Neutrophil (primary cell): Measurements from ENCODE around the gene XPO6.

Source experiments
- H3K27ac ChIP-seq: fragments of 200-600 bp; sonication (generic); 2 replicates; pipeline ENCODE4 v1.5.1; 2016; ENCODE audit warnings: mild to moderate bottlenecking, moderate library complexity
- H3K27me3 ChIP-seq: fragments of 200-600 bp; sonication (generic); 2 replicates; pipeline ENCODE4 v1.6.0; 2016; ENCODE audit warnings: mild to moderate bottlenecking
- H3K36me3 ChIP-seq: fragments of 200-600 bp; sonication (generic); 2 replicates; pipeline ENCODE4 v1.5.1; 2017
- H3K4me1 ChIP-seq, 2 experiments: fragments of 200-600 bp in 1 of 2; sonication (generic) in 1 of 2; 1 replicate in 1 of 2; 2 replicates in 1 of 2; pipeline versions ENCODE4 v1.5.1 to v1.6.1; 2013 to 2016; ENCODE audit warnings: low read depth in 1 of 2, low read length in 1 of 2, mild to moderate bottlenecking in 1 of 2, moderate library complexity in 1 of 2; ENCODE audit not compliant: control insufficient read depth in 1 of 2, insufficient read depth in 1 of 2
- H3K4me3 ChIP-seq, 2 experiments: fragments of 200-600 bp in 1 of 2; sonication (generic) in 1 of 2; 1 replicate in 1 of 2; 2 replicates in 1 of 2; pipeline ENCODE4 v1.5.1; 2013 to 2016; ENCODE audit warnings: low read depth in 1 of 2, low read length in 1 of 2, mild to moderate bottlenecking in 1 of 2, moderate library complexity in 1 of 2
- H3K9me3 ChIP-seq: fragments of 200-600 bp; sonication (generic); 2 replicates; pipeline ENCODE4 v1.5.1; 2016
- TF ChIP-seq, protein P1 (sequence below): fragments of 200-600 bp; sonication (generic); IDR thresholded peaks from 2 replicates; pipeline ENCODE4 v1.5.1; 2016; ENCODE audit warnings: antibody characterized with exemption

The XPO6 gene

DNA sequence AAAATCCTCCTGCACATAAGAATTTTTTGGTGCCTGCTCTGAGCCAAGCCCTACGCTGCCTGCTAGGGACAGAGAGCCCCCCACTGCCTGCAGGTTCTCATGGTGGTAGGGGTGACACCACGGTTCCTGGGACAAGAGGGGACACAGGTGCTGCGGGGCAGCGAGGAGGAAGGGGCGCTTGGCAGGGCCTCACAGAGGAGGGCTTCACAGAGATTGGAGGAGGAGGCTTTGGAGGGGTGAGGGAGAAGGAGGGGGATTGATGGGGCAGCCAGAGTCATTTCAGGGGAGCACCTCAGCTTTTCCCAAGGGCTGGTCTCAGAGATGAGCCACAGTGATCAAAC, 118.4 kb downstream of the XPO6 start:
- Histone ChIP-seq H3K36me3 (peaks cover 69% of the 10 kb centered on the region), H3K4me1 (no peaks in the 10 kb centered on the region), H3K27ac (no peak overlapping the region), H3K9me3 (no peaks in the 10 kb centered on the region), H3K4me3 (no peak overlapping the region), H3K27me3 (no peaks in the 10 kb centered on the region)
- TF ChIP-seq, protein P1, sequence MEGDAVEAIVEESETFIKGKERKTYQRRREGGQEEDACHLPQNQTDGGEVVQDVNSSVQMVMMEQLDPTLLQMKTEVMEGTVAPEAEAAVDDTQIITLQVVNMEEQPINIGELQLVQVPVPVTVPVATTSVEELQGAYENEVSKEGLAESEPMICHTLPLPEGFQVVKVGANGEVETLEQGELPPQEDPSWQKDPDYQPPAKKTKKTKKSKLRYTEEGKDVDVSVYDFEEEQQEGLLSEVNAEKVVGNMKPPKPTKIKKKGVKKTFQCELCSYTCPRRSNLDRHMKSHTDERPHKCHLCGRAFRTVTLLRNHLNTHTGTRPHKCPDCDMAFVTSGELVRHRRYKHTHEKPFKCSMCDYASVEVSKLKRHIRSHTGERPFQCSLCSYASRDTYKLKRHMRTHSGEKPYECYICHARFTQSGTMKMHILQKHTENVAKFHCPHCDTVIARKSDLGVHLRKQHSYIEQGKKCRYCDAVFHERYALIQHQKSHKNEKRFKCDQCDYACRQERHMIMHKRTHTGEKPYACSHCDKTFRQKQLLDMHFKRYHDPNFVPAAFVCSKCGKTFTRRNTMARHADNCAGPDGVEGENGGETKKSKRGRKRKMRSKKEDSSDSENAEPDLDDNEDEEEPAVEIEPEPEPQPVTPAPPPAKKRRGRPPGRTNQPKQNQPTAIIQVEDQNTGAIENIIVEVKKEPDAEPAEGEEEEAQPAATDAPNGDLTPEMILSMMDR = no peak

DNA sequence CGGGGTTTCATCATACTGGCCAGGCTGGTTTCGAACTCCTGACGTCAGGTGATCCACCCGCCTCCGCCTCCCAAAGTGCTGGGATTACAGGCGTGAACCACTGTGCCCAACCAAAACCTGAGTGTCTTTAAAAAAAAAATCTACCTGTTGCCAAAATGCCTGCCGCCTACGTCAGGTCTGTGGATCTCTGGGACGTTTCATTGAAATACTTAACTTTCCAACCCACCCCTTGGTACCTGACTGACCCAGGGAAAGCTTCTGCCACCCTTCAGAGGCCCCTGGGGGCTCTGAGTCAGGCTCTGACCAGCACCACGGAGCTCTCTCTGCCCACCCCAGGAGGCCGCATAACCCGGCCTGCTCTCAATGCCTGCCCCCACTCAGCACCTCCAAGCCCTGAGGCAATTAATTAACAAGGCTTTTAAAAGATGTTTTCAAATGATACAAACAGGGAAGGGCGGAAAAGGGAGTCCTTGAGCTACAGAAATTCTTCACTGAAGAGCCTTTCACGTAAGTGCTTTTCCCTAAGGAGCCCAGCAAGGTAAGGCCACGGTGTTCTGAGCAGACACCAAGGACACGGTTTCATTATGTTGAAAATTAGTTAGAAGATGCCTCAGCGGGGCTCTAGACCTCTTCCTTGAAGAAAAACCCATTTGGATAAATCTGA, 118.9 kb downstream of the XPO6 start:
- peak overlapping the region; percentile 31 for H3K27ac ChIP-seq
- H3K4me3 ChIP-seq = no peak overlapping the region

DNA sequence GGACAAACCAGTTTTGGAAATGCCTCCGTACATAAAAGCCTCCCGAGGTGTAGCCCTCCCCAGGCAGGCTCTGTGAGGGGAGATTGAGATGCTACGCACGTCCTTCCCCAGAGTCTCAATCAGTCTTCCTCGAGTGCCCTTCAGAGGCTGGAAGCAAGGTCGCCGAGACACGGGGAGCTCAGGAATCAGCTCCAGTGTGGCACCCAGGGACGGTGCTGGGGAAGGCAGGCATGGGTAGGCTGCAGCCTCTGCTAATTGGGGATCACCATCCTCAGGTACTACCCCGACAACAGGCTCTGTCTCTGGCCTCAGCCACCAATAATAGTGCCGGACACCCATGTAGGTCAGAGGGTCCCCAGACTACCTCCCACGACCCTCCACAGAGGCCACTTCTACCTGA, 120.1 kb downstream of the XPO6 start:
- TF ChIP-seq, protein P1 = no peak
- no peaks in the 10 kb centered on the region for H3K27me3 ChIP-seq
- H3K4me3 ChIP-seq = no peak overlapping the region
- H3K4me1 ChIP-seq = no peaks in the 10 kb centered on the region
- H3K9me3 ChIP-seq = no peaks in the 10 kb centered on the region
- H3K36me3 ChIP-seq = peaks cover 52% of the 10 kb centered on the region
- no peak overlapping the region for H3K27ac ChIP-seq

More for the DNA sequence above, 118.9 kb downstream of the XPO6 start:
- TF ChIP-seq, protein P1 = no peak
- H3K36me3 ChIP-seq = peaks cover 64% of the 10 kb centered on the region
- H3K27me3 ChIP-seq = no peaks in the 10 kb centered on the region
- H3K9me3 ChIP-seq = no peaks in the 10 kb centered on the region
- no peaks in the 10 kb centered on the region for H3K4me1 ChIP-seq

DNA sequence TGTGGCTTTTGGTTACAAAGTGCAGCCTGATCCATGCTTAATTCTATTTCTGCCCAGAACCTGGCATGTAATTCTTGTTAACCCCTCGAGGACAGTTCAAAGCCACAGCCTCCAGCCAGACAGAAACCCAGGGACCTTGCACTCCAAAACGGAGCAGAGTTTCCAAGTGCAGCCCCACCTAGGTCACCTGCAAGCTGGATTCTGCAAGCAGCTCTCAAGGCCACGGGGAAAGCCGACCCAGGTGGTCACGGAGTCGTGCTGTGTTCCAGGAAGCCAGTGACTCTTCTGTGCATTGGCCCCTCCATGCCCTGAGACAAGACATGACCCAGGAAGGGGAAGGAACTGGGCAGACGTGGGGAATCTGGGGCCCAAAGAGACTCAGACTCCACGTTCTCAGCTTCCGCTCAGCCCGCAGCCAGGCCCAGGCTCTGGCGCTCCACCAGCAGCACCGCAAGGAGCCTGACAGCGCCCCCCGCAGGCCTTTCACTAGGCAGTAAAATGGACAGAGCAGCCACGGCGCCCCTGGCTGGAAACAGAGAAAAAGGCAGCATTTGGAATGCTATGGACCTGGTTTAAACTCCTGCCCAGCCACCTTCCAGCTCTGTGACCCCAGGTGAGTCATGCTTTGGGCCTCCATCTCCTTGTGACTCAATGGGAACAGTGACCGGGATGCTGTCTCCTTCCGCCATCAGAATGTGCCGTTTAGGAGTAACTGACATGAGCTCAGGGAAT, 121.0 kb downstream of the XPO6 start:
- Histone ChIP-seq H3K4me1 (no peaks in the 10 kb centered on the region), H3K27me3 (no peaks in the 10 kb centered on the region), H3K27ac (peak overlapping the region; percentile 62), H3K4me3 (no peak overlapping the region), H3K36me3 (peaks cover 44% of the 10 kb centered on the region), H3K9me3 (no peaks in the 10 kb centered on the region)
- TF ChIP-seq, protein P1 = no peak

DNA sequence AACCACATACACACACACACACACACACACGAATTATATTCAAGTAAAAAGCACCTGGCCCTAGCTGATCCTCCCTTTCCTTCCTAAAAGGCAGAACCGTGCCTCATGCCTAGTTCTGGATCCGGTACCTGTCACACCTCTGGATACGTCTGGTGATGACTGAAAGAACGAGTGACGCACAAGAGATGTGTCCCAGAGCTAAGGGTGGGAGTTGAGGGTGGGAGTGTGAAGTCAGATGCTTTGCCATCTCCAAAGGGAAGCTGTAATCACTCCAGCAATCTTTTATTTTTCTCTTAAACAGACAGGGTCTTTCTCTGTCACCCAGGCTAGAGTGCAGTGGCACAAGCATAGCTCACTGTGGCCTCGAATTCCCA, 121.8 kb downstream of the XPO6 start:
- Histone ChIP-seq H3K27ac (peak overlapping the region; percentile 62), H3K9me3 (no peaks in the 10 kb centered on the region), H3K4me1 (no peaks in the 10 kb centered on the region), H3K36me3 (peaks cover 38% of the 10 kb centered on the region), H3K4me3 (no peak overlapping the region), H3K27me3 (no peaks in the 10 kb centered on the region)
- TF ChIP-seq, protein P1 = no peak
